GM21381 (cell line): Measurements from ENCODE around the gene FHOD3.

ENCODE experiments used
- ATAC-seq: cut with Tn5 transposase; IDR thresholded peaks from one replicate; pipeline ENCODE4 v1.9.1; 2021; ENCODE audit warnings: mild to moderate bottlenecking, moderate library complexity; ENCODE audit not compliant: unreplicated experiment

Gene FHOD3

DNA sequence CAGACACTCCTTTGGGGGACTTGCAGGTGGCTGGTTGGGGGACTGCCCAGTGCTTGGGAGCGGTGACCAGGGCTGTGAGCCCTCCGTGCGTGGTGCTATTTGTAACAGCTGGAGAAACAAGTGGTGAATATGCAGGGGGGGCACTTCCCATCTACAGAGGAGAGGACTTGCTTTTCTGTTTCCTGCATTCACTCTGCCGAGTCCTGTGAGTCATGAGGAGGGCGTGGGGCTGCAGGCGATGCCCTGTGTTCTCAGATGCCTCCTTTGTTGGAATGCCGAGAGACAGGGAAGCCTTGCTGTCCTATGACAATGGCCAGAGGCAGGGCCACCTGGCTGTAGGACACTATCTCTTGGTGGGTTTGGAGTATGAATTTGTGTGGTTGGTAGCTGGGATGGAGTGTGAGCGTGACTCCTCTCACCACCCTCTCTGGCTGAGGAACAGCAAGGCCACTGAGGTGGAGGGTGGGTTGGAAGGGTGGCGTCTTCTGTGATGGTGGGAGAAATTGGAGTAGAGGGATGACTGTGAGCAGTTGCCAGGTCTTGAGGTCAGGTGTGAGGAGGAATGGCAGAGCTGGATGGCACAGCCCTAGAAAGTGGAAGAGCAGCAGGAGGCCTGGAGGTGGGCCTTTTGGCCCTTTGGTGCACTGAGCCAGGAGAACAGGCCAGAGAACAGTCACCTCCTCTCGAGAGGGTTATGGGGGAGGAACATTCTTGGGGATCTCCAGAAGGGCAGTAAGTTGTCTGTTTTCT is 24.3 kb downstream of the FHOD3 start:
- ATAC-seq, result no peak

DNA sequence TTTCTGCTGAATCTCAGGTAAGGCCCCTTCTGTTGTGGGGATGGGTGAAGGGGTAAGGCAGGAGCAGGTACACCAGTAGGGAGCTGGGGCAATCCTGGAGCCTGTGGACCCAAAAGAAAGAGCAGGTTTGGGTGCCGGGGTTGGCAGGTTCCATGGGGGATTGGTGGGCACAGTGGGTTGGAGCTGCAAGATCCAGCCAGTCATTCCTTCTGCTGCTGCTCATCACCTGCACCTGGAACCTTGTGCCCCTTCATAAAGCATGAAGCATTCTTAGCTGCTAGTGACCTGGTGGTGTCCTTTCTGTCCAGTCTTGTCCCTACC is 24.9 kb downstream of the FHOD3 start:
- no peak for ATAC-seq

DNA sequence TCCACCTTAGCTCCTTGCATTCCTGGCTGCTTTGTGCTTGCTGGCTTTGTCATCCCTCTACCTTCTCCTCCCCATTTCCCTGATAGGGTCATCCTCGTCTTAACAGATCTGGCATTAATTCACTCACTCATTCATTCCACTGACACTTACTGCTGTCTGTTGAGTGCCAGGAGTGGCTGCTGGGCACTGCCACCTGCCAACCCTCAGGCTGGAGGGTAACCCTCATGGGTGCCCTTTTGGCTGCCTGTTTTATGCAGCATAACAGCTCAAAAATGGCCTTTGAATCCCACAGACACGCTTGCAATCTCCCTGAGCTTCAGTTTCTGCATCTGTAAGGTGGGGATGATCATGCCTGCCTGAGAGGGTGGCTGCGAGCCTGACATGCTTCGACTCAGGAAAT is 25.2 kb downstream of the FHOD3 start:
- ATAC-seq, result no peak

DNA sequence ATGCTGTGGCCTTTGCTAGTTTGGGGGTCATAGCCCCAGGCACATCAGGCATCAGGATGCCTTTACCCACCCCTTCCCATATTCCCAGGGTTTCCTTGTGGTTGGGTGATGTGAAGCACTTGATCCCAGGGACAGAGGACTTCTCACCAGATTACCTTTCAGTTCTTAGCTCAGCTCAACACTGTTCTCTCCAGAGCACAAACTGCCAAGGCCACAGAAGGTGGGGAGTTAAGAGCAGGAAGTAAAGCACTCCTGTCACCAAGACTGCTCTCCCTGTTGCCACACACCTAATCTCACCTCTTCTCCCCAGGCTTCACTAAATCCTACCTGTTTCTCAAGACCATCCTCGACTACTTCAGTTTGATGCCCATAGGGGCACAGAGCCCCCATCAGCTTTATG is 25.9 kb downstream of the FHOD3 start:
- ATAC-seq, result no peak

DNA sequence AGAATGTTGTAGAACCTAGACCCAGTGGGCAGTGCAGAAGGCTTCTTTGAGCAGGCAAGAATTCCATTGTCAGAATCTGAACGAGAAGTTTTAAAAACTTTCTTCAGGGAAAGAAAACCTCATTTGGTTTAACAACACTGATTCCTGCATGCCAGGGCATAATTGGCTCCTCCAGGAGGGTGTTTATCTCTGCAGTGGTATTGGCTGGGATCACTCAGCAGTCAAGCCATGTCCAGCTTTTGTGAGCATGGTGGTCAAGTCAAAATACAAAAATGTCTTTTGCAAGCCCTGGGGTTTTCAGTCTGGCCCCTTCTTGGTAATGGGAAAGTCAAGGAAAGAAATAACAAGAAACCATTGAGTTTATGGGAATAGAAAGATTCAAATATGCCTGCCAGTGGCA is 28.3 kb downstream of the FHOD3 start:
- no peak for ATAC-seq

DNA sequence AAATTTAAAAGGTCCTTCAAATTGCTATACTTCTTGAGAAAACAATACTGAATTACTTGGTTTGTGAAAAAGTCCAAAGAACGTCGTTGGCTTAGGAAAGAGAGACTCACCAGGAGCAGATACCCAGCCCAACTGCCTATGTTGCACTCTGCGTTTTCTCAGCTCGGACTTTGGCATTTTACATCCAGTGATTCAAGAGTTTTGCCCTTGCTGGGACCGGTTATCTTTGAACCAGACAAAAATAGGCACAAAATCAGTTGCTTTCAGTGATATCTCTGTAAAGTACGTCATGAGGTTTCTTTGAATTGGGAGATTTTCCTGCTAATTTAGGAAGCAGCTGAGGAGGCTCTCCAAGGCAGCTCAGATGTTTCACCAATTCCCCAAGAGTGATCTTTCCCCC is 29.3 kb downstream of the FHOD3 start:
- no peak for ATAC-seq

DNA sequence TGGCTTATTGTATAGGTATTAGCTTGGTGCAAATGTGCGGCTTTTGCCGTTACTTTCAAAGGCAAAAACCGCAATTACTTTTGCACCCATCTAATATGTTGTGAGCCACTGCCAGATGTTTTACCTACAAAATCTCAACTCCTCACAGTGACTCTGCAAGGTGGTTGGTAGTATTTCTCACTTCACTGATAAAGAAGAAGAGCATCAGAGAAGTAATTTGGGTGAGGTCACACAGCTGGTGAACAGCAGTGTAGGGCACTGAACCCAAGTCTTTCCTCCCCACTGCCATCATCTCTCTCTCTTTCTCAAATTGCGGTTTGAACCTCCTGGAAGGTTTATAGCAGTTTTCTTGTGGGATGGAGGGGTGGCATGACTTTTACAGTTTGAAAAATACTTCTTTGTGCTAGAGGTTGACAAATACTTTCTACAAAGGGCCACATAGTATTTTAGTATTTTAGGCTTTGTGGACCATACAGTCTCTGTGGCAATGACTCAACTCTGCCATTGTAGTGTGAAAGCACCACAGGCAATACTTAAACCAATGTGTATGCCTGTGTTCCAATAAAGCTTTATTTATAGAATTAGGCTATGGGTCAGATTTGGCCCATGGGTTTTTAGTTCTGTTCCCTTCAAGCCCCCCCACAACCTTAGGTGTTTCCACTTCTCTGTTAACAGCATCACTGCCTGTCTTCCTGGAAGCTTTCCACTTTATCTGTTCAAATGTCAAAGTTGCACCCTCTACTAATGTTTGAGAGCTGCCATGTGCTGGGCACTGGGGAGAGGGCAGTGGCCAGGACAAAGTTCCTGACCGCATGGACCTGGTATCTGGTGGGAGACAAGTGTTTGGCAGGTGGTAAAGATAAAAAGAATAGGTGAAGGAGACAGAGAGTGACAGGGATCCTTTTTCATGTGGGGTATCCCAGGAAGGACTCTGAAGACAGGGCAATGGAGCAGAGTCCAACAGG is 30.1 kb downstream of the FHOD3 start:
- ATAC-seq, result no peak

DNA sequence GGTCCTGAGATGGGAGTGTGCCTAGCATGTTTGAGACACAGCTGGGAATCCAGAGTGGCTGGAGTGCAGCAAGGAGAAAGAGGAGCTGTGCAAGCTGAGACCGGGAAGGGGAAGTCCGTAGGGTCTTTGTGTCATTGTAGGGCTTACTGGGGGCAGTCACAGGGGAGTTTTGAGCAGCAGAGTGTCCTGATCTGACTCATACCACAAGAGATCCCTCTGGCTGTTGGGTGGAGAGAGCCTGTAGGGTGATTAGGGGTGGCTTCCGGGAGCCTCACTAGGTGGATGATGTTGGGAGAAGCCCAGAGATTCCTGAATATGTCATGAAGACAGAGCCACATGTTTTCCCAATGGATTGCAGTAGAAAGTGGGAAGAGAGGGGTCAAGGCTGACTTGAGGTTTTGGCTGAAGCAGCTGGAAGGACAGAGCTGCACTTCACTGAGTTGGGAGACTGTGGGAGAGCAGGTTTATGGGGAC is 30.9 kb downstream of the FHOD3 start:
- no peak for ATAC-seq

DNA sequence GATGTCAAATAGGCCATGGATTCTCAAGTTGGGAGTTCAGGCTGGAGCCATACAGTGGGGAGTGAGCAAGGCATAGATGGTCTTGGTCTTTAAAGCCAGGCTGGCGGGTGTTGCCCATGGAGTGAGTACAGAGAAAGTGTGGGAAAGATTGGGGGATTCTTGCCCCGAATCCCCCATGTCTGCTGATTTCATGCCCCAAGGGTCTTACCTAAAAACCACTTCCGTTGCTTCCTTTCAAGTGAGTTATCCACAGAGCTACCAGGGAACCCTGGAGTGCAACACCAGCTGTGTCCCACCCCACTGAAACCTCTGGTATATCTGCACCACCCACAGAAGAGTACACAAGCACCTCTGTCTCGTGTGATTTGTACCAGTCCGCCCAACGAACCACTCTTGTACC is 31.4 kb downstream of the FHOD3 start:
- ATAC-seq, result no peak

DNA sequence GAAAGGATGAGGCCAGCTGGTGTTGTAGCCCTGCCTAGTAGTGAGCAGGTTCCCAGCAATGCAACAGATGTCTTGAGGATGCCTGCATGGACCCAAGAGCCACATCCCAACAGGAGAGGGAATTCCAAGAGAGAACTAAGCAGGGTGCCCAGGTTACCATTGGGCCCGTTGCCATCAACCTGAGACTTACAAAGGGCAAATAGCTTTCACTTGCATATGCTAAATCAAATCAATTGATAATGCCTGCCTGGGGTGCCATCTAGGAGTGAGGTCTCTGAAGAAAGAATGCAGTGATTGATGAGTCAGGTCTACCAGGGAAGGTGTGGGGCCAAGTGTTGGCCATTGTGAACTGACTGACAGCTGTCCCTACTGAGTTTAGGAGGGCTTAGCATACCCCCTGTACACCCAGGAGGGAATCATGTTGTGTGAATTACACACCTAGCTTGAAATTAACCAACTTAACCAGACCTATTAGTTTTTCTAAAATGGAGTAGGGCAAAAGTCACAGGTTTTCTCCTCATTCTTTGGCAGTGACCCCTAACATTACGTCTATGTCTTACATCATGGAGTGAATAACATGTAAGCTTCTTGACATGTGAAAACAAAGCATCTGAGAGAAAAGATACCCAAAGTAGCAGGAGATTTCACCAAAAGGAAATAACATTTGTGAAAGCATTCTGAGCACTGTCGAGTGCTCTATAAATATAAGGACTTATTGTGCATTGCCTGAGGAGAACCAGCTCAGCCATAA is 32.3 kb downstream of the FHOD3 start:
- ATAC-seq, result no peak

DNA sequence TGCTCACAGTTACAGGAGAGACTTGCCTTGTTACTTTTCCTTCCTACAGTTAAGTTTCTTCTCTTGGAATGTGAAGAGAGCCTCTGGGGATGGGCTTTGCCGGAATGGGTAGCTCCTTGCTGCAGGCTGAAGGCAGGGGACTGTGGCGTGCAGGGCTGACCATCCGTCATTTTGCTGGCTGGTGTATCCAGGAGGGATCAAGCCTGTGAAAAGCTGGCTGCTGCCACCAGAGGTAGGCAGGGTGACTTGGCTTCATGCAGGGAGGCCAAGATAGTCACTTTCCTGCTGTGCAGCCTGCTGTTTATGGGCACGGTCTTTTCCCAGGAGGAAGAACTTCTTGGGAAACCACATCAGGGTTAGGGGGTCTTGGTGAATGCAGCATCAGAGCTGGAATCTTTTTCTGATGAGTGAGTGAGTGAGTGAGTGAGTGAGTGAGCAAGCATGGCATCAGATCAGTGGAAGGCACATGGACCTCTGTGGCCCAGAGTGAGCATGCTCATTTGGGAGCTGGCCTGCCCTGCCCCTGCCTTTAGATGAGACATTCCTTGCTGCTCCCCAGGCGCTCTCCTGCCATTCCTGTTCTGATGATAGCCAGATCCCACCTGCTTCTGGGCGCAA is 33.0 kb downstream of the FHOD3 start:
- no peak for ATAC-seq

DNA sequence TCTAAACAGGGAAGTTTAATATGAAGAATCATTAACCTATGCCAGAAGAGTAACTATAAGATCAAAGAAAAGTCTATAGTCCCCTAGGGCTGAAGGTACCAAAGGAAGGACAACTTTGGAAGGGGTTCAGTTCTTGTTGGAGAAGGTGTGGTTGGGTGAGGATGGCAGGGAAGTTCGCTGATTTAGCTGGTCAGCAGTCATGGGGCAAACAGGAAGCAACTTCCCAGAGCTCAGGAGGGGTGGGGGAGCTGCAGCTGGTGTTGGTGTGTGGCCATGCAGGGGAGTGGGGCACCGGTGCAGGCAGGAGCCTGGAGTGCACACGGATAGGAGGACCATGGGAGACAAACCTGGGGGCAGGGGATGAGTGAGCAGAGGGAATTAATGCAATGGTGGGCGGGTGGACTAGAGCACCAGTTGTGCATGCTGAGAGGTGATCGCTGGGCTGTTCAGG is 34.0 kb downstream of the FHOD3 start:
- no peak for ATAC-seq

DNA sequence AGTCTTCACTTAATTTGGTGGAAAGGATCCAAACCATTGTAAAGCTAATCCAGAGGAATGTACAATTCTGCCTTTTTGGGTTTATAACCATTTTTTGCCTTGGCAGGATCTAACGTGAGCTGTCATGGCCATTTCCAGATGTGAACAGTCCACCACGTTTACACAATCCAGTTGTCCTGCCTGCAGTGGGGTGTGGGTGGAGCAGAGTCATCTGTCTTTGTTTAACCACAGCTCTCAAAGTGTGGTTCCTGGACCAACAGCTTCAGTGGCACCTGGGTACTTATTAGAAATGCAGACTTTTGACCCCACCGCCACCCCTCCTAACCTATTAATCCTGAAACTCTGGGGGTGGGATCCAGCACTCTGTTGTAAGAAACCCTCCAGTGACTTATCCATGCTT is 35.9 kb downstream of the FHOD3 start:
- no peak for ATAC-seq

DNA sequence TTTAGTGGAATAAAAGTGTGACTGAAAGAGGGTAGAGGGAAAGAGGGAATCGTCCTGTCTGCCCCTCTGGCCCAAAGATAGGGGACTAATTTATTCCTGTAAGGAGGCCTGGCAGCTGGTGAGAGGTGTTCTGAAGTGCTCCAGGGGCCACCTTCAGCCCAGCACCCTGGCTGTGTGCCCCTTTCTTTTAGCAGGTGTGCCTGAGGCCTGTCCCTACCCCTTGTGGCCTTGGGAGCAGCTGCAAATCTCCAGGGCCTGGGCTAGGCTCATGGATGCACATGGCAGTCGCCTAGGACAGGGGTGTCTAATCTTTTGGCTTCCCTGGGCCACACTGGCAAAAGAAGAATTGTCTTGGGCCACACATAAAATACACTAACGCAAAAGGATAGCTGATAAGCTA is 37.3 kb downstream of the FHOD3 start:
- no peak for ATAC-seq

DNA sequence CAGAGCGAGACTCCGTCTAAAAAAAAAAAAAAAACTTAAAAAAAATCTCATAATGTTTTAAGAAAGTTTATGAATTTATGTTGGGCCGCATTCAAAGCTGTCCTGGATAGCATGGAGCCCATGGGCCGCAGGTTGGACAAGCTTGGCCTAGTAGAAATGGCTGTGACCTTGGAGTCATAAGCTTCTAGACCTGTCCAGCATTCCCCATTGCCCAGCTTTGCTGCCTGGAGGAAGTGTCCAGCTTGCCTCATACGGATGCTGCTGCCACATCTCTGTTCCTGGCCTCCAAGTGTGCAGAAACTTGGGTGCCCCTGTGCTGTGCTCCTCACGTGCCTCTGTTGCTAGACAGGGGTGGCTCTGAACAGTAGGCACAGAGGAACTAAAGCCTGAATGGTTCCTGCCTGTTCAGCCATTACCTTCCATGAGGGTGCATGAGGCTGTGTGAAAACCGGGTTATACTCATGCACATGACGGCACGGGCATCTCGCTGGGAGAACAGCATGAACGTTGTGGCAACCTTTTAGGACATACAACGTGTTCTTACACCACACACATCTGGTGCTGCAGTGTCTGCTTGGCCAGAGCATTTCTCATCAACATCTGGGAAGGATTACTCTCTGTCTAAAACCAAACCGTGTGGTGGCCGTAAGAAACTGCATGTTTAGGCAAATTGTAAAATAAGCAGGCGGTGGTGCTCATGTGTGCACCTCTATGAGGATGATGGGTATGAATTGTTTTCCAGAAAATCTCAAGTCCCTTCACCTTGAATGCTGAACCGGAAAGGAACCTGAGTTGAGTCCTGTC is 38.2 kb downstream of the FHOD3 start:
- no peak for ATAC-seq

DNA sequence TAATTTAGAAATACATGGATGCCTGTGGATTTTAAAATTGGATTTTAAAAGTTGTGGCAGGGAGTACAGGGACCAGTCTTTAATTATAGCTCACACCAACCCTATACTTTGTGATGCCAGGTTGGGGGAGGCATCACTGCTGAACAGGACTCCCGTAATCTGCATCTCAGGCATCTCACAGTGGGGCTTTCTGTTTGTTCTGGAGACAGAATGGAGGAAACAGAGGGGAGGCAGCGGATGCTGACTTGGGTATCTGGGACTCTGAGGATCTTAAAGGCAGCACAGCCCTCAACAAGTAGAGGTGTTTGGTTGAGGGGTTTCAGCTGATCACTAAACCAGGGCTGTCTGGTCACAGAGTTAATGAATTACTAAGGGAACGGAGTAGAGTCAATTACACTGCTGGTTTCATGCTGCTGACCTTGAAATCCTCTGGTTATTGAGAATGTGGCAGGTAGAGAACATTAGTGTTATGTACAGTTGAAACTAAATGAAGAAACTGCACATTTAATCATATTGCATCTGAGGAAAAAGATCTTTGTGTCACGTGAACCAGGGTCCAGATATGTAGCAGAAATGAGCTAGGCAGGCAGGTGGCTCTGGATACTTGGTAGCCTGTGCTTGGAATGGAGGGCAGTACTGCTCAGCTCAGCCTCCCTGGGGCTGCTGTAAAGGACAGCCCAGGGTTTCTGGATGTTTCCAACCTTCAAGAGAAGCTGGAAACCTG is 40.3 kb downstream of the FHOD3 start:
- no peak for ATAC-seq

DNA sequence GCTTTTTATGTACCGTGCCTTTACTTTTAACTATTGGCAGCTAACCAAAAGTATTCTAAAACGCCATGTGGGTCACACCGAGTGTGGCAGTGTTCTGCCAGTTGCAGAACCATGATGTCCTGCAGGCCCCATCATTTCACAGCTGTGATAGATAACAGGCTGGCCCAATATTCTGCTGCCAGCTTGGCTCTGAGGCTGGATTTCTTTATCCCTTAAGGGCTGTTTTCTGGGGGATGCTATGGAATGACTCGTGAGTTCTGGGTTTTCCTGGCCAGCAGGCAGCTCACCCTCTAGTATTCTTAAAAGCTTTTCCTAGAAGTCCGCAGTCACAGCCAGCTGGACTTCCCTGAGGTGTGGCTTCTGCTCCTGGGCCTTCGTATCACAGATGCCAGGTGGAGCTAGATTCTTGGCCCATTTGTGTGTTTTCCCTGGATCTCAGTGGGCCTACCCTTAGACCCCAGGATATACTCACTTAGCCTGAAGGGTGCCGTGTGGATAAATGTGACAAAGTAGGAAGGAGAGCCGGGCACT is 41.0 kb downstream of the FHOD3 start:
- no peak for ATAC-seq

DNA sequence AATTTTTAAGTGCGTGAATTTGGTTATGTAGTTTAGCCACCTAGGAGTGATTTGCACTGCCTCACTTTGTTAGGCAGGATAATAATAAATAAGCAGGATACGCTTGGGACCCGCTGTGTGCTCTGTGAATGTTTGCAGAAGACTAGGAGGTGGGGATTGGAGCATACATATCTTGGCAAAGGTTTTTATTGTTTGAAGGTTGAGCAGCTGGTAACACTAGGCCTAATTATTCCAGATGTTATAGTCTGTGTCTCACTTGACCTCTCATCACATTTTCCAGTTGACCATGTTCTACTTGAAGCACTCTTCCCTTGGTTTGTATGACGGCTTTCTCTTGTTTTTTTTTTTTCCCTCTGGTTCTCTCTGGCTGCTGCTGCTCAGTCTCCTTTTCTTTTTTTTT is 42.7 kb downstream of the FHOD3 start:
- ATAC-seq, result no peak

DNA sequence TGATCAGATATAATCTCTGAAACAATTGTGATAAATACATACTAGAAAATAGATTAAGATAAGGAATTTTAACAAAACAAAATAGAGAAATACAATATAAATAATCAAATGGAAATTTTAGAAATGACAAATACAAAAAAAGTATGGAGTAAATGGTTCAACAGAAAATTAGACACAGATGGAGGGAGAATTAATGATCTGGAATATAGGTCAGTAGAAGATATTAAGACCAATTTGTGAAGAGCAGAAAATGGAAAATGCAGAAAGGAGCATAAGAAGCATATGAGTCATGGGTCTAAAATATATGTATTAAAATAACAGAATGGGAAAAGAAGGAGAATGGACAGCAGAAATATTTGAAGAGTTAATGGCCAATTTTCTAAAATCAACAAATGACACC is 44.4 kb downstream of the FHOD3 start:
- no peak for ATAC-seq
